ENCODE data around the gene HERC4.
"Not testable (repeated sequence)": the region's sequence is repeated elsewhere in the genome, so short reads cannot be mapped to it uniquely, and the experiment has no call there.

HERC4 gene

GRCh38 chr10:68087685-68088401 is 12.8 kb upstream of the HERC4 start:
- DNase-seq (ENCODE audit: low read depth): no peak

GRCh38 chr10:68086910-68087684 is 12.0 kb upstream of the HERC4 start:
- DNase-seq (ENCODE audit: low read depth): no peak

- no peak for DNase-seq (ENCODE audit: low read depth)
Observed at GRCh38 chr10:68086011-68086410, 10.9 kb upstream of the HERC4 start.

- no peak for DNase-seq (ENCODE audit: low read depth)
Observed at GRCh38 chr10:68084469-68084868, 9.4 kb upstream of the HERC4 start.

- no peak for DNase-seq (ENCODE audit: low read depth)
Observed at GRCh38 chr10:68083953-68084352, 8.9 kb upstream of the HERC4 start.

GRCh38 chr10:68082872-68083271 is 7.8 kb upstream of the HERC4 start:
- no peak for DNase-seq (ENCODE audit: low read depth)

GRCh38 chr10:68081916-68082315 is 6.8 kb upstream of the HERC4 start:
- DNase-seq (ENCODE audit: low read depth): no peak

GRCh38 chr10:68080853-68081431 is 5.9 kb upstream of the HERC4 start:
- DNase-seq (ENCODE audit: low read depth): no peak

GRCh38 chr10:68079434-68079833 is 4.4 kb upstream of the HERC4 start:
- DNase-seq (ENCODE audit: low read depth): no peak

- no peak for DNase-seq (ENCODE audit: low read depth)
Observed at GRCh38 chr10:68077026-68077425, 1.9 kb upstream of the HERC4 start.

GRCh38 chr10:68076081-68076480 is 998 bp upstream of the HERC4 start:
- DNase-seq (ENCODE audit: low read depth): not testable (repeated sequence)

GRCh38 chr10:68075550-68076004 is 494 bp upstream of the HERC4 start:
- no peak for DNase-seq (ENCODE audit: low read depth)

- no peak for DNase-seq (ENCODE audit: low read depth)
Observed at GRCh38 chr10:68074031-68074774, 880 bp downstream of the HERC4 start.

GRCh38 chr10:68073631-68074030 is 1.5 kb downstream of the HERC4 start:
- DNase-seq (ENCODE audit: low read depth): no peak

- no peak for DNase-seq (ENCODE audit: low read depth)
Observed at GRCh38 chr10:68067508-68067907, 7.6 kb downstream of the HERC4 start.

- no peak for DNase-seq (ENCODE audit: low read depth)
Observed at GRCh38 chr10:68067029-68067428, 8.1 kb downstream of the HERC4 start.

GRCh38 chr10:68053553-68053952 is 21.5 kb downstream of the HERC4 start:
- no peak for DNase-seq (ENCODE audit: low read depth)

GRCh38 chr10:68052463-68052862 is 22.6 kb downstream of the HERC4 start:
- DNase-seq (ENCODE audit: low read depth): no peak

GRCh38 chr10:68049289-68050078 is 25.6 kb downstream of the HERC4 start:
- no peak for DNase-seq (ENCODE audit: low read depth)

GRCh38 chr10:68047554-68048327 is 27.3 kb downstream of the HERC4 start:
- no peak for DNase-seq (ENCODE audit: low read depth)

GRCh38 chr10:68047122-68047521 is 28.0 kb downstream of the HERC4 start:
- DNase-seq (ENCODE audit: low read depth): no peak

All from activated T-cell treated with anti-CD3 and anti-CD28 coated beads for 48 hours (primary cell).